Measurements from ENCODE around the gene ADGRB3.
"Not testable (repeated sequence)": the region's sequence is repeated elsewhere in the genome, so short reads cannot be mapped to it uniquely, and the experiment has no call there.

Gene ADGRB3

DNA sequence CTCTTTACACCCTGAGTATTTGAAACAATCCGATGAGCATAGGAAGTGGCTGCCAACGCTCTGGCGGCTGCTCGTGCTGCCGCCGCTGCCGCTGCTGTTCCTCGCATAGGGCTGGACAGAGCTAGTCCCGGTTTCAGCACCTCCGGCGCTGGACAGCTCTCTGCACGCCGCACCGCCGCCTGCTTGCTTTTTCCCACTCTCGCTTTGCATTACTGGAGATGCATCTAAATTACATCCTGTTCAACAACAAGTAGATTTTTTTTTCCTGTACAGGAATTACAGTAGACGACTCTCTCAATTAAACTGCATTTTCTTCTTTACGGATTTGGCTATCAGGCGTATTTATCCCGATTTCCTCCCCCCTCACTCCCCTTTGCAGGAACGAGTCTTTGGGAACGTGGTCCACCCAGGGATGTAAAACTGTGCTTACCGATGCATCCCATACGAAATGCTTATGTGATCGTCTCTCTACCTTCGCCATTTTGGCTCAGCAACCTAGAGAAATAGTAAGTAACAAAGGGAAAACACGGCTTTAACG is 597.9 kb downstream of the ADGRB3 start:
- DNase-seq (ENCODE audit: low read depth in 3 of 3) = no peak

DNA sequence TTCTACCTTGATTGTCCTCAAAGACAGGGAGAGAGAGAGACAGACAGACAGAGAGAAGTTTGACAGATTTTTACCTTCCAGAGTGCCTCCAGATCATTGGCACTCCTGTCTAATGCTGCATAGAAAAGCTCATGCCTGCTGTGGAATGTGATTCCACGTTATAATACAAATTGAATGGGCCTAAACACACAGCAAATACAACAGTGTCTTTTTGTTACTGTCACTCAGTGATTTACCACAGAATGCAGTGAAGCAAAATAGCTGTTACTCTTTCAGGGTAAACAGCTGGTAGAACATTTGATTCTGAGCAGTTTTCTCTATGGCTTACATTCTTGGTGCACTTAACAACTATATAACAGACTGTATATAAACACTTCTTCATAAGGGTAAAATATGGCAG is 603.0 kb downstream of the ADGRB3 start:
- DNase-seq (ENCODE audit: low read depth in 3 of 3) = no peak

DNA sequence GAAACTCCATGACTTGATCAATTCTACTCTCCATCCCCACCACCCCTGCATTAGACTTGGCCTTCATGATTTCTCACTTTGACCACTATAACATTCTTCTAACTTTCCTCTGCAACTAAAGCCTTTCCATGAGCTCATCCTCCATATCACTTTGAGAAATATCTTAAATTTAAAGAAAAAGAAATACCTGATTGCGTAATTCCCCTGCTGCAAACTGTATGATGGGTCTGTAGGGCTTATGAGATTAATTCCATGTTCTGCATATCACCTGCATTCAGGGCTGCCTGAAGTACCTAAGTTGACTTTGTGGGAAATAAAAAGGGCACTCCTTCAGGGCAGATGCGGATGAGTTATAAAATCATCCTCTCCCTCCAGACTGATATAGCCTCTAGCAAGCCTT is 611.9 kb downstream of the ADGRB3 start:
- DNase-seq (ENCODE audit: low read depth in 3 of 3) = no peak

DNA sequence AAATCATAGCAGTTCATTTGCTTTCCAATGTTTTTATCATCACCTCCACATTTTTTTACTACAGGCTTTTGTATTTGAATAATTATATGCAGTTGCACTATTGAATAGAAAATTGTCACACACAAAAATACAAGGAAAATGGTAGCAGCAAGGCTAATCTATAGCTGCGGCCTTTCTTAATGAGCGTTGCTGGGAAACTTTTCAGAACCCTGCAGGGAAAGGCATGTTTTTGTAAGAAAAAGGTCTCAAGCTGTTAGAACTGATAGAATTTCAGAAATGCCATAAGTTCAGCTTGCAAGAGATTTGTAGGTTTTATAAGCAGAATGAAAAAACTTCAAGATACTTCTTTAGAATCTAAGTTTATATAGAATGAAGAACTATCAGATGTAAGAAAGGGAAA is 625.9 kb downstream of the ADGRB3 start:
- no peak for DNase-seq (ENCODE audit: low read depth in 3 of 3)

DNA sequence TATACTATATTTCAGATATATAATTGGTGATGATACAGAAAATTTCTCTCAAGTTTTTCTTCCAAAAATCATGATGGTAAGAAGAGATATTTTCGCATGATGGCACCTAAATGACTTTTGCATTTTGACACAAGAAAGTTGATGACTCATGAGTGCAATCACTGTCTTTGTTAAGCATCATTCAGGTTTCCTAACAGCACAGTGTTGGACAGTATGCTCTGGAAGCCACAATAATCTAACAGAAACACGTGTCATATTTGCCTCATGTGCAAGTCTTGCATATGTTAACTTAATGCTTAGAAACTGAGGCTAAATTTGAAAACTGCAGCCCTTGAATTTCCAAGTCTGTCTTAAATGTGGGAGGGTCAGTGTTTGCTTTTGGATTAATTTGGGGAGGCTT is 628.2 kb downstream of the ADGRB3 start:
- no peak for DNase-seq (ENCODE audit: low read depth in 3 of 3)

DNA sequence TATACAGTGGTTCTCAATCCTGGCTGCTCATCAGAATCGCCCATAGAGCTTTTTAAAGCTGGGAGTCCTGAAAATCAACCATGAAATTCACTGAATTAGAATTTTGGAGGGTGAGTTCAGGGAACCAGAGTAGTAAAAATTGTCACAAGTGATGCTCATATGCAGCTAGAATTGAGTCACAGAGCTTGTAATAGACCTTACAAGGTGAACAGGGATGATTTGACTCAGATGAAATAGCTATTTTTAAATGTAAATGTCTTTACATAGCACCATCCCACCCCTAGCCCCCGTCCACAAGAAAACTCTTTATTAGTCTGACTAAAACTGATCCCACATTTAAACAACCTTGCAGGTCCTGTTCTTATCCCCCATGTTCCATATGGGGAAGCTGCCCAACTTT is 630.0 kb downstream of the ADGRB3 start:
- no peak for DNase-seq (ENCODE audit: low read depth in 3 of 3)

DNA sequence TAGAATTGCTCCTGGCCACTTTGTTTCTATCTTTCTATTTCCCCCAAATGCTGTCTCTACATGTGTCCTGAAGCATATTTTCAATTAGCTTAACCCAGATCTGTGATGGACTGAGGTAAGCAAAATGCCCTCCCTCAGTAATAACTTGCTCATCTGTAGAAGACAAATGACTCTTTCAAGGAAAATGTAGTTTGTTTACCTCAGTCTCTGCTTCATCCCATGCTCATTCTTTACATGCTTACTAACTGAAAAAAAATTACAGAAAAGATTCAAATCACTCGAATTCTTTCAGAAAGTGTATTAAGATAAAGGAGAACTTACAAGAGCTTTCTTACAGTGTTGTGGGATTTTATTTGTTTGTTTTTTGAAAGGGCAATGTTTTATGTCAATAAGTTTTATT is 630.6 kb downstream of the ADGRB3 start:
- no peak for DNase-seq (ENCODE audit: low read depth in 3 of 3)

DNA sequence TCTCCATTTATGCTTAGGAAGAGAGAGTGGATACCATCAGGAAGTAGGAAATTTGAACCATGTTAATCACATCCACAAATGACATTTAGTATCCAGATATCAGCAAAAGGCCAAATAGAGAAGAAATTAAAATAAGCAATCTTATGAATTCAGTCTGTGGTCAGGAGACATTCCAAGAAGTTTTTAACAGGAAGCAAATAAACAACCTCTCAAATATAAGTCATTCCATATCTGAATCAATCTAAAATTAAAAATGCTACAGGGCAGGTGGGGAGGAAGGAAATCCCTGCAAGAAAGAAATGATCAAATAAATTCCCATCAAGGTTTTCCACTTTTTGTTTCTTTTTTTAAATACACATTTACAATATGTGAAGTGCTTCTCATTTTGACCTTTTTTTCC is 641.1 kb downstream of the ADGRB3 start:
- no peak for DNase-seq (ENCODE audit: low read depth in 3 of 3)

DNA sequence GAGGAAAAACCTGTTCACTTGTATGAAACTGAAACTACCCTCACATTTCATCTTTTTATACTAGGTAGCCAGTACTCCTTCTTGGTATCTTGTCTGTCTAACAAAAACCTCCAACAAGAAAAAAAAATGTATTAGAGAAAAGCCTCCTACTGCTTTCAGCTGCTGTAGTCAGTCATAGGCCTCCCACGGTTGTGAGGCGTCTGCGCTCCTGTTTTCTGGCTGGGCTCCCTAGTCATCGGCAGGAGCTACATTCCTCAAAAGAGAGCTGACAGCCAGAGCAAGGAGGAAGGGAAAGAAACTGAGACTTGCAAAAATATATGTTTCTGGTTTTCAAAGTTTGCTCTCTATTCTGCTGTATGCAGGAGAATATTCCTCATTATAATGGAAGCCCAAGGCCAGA is 644.7 kb downstream of the ADGRB3 start:
- DNase-seq (ENCODE audit: low read depth in 3 of 3) = no peak

DNA sequence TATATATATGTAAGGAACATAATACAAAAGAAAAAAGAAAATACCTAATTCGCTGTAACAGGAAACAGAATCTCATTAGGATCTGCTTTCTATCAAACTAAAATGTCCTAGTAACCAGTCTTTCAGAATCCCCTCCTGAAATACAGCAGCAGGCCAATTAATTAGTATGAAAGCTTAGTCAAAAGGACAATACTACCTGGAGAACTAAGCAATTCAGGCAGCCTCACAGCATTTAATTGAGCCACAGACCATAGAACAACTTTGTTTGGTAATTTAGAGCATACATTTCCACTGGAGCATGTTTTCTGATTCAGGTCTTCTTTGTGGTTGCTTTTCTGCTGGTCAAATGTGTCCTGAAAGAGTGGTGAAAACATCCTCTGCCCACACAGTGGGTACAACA is 645.8 kb downstream of the ADGRB3 start:
- DNase-seq (ENCODE audit: low read depth in 3 of 3) = no peak

DNA sequence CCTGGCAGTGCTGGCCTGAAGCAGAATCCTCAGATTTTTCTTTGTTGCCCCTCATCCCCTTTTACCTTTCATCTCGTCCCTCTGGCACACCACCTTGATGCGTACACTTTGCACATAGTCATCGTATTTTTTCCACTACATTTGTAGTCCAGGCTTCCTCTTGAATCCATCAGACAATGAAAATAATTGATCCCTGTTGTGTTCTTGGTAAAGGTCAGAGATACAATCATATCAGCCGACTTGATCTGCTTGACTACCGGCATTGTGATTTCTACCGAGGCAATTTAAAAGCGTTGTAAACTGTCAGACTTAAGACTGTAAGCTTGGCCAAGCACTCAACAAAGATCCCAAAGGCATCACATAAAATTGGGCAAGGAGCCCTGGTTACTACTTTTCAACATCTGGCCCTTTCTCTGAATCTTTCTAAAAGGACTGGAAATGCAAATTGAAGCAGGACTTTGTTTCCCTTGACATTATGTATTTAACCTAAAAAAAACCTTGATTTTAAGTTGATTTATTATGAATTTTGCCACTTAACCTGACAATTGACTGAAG is 649.2 kb downstream of the ADGRB3 start:
- no peak for DNase-seq (ENCODE audit: low read depth in 3 of 3)

DNA sequence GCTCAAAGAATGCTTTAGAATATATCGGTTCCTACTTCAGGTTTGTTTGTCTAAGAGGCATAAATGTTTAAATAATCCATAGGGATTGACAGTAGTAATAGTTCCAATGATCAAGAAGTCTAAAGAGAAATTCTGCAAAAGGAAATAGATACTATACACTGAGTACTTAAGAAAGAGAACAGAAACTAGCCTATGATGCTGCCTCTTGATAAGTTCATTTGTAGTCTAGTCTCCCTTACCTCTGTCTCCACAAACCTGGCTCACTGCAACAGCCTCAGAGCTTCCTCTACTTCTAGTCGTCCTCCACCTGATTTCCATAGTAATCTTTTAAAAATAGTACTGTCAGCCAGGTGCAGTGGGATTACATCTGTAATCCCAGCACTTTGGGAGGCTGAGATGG is 650.0 kb downstream of the ADGRB3 start:
- DNase-seq (ENCODE audit: low read depth in 3 of 3) = no peak

DNA sequence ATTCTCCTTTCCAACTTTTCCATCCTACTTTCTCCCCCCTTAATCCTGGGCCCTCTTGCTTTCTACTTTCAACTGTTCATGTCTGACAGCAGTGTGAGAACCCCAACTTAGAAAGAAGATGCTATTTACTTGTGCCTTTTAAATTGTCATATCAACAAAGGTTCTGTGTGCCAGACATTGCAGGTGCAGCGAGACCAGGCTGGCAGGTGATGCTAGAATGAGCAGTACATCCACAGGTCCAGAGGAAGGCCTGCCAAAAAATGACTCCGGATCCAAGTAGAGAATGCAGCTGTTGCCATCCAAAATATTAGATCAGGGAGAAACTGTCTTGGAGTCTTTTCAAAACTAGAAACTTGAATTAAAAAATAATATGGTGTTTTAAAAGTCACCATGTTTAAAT is 651.2 kb downstream of the ADGRB3 start:
- no peak for DNase-seq (ENCODE audit: low read depth in 3 of 3)

DNA sequence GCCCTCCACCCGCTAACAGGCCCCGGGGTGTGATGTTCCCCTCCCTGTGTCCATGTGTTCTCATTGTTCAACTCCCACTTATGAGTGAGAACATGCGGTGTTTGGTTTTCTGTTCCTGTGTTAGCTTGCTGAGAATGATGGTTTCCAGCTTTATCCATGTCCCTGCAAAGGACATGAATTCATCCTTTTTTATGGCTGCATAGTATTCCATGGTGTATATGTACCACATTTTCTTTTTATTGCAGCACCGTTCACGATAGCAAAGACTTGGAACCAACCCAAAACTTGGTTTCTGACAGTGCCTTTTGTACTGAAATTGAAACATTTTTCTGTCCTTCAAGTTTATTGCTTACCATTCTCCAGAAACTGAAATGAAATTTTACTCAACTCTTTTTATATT is 653.1 kb downstream of the ADGRB3 start:
- not testable (repeated sequence) for DNase-seq (ENCODE audit: low read depth in 3 of 3)

DNA sequence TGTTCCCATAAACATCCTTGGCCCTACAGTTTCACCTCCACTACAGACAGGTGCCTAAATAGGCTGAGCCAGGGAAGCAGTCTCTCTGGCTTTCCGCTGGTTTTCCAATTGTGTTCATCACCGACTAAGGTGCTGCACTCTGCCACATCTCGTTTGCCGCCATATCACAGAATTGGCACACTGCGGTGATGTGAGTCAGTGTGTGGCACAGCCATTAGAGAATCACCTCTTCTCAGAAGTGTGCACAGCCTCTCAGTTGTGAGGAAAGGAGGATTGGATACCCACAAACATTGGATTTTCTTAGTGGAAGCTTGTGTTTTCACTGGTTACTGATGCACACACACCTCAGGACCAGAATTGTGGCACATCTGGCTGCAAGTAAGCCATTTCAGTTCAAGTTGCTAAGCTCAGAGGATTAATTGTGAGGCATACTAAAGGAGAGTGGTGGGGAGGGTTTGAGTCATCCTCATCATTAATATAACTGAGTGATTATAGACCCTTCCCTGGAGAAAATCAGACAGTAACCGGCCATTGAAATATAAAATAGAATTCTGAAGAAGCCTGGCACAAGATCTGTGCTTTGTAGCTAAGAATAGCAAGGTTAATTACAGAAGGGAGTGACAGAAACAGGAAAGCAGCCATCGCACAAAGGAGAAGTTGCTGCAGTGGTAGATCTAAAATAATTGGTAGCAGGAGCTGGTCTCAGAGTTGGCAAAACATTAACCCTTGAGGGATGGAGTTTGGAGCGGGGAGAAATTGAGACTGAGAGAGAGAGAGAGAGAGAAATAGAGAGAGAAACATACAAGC is 654.8 kb downstream of the ADGRB3 start:
- DNase-seq (ENCODE audit: low read depth in 3 of 3) = no peak

DNA sequence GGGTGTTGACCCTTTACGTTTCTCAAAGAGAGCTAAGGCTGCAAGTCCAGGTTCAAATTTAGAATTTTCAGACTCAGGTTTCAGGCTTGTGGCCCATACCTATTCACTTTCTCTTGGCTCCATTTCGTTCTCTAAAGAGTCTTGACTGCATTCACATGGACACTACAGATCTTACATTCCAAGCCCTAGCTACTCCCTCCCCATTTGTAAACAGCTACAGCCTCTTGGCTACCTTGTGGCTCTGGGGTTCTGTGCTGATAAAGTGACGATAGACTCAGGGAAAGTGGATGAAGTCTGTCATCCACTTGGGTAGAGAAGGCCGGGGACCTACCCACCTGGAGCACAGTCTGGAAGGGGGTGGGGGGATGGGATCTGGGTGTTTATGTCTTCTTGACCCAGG is 658.4 kb downstream of the ADGRB3 start:
- DNase-seq (ENCODE audit: low read depth in 3 of 3) = no peak

DNA sequence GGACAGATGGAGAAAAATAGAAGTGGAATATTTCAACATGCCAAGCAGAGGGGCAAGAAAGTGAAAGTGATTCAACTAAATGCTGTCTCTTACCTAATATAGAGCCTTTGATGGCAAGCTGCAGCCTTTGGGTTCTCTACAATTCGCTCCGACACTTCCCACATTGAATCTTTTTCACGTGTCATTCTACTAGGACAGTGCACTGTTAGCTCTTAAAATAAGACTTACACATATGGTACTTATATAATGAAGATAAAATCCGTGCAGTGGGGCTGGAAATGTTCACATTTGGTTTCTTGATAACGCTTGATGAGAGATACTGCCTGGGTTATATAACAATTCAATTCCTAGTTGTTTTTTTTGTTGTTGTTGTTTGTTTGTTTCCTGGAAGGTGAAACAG is 659.3 kb downstream of the ADGRB3 start:
- no peak for DNase-seq (ENCODE audit: low read depth in 3 of 3)

DNA sequence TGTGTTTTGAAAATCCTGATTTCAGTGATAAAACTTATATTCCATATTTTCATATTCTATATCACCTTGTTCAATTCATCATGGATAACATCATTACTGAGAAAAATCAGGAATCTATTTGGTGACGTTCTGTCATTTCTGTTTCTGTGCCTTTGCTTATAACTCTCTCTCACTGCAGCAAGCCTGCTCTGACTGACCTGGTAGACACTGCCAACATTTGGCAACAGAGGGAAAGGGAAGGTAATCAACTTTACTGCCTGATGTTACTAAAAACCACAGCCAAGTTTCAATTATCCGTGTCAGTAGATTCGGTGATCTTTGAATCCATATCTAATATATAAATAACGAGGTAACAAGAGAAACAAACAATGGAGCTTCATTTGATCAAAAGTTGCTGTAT is 659.8 kb downstream of the ADGRB3 start:
- no peak for DNase-seq (ENCODE audit: low read depth in 3 of 3)

DNA sequence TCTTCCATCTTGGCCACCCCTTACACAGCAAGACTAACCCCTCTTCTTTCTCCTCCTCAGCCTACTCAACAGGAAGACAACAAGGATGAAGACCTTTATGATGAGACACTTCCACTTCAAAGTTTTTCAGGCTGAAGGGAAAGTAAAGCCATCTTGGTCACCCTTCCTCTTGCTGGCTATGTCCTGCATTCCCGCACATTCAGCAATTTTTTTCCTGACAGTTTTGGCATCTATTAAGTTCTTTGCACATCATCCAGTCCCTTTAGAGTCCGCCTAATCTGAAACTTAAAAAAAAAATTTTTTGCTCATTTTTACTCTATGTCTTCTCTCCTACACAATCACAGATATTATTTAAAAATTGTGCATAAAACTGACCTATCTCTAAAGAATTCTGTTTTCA is 668.3 kb downstream of the ADGRB3 start:
- DNase-seq (ENCODE audit: low read depth in 3 of 3) = no peak

DNA sequence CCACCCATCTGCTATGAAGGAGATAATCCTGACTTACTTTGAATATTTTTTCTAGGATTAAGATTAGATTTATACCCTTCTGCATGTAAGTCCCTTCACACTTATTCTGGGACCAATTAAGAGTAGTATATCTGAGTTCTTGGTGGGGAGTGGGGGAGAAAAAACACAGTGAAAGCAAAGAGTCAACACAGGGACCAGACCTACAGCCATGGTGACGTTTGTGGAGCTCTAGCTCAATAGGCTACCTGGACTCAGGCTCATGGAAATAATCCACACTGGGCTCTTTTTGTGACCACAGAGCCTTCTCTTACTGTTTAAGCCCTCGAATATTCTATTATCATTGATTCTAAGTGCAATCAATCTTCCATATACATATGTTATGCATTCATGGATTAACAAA is 670.4 kb downstream of the ADGRB3 start:
- DNase-seq (ENCODE audit: low read depth in 3 of 3) = no peak

DNA sequence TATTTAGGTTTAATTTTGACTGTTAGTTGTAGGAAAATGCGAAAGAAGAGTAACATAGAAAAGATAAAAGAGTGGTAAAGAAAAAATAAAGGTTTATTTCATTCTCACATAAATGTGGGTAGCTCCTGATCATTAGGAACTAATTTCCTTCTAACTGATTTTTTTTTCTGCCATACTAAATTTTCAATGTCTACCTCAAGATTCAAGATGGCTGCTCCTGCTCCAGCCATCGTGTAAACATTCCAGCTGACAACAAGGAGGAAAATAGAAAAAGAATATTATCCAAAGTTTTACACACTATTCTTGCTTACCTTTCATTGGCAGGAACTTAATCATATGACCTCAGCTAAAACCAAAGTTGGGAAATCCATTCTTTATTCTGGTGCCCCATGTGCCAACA is 673.5 kb downstream of the ADGRB3 start:
- DNase-seq (ENCODE audit: low read depth in 3 of 3) = no peak

DNA sequence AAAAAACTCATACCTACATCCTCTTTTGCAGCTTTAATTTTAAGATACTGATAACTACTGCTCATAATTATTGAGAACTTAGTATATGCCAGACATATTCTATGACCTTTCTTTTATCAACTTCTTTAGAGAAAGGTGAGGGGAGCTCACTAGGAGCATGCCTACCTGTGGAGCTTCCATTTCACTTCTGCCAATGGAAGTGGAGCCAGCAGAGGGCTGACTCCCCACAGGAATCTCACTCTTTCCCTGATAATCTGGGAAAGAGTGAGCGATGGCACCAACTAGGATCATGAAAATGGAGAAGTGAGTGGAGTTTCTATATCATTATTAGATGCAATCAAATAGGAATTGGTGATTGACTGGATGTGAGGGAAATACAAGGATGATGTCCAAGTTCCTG is 676.8 kb downstream of the ADGRB3 start:
- DNase-seq (ENCODE audit: low read depth in 3 of 3) = no peak

DNA sequence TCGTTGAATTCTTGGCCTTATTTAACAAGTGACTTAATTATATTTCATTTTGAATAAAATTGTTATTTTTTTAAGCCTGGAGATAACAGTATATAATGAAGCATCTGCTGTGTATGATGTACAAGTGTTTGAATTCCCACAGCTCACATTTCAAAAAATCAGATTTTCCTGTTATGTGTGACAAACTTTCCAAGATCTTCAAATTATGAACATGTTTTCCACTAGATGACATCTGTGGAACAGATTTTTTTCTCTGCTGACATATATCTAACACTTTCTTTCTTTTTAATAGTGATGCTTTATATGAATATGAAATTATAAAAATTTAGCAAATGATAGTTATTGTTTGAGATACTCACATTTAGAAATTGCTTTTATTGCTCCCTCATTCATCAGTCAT is 678.9 kb downstream of the ADGRB3 start:
- no peak for DNase-seq (ENCODE audit: low read depth in 3 of 3)

DNA sequence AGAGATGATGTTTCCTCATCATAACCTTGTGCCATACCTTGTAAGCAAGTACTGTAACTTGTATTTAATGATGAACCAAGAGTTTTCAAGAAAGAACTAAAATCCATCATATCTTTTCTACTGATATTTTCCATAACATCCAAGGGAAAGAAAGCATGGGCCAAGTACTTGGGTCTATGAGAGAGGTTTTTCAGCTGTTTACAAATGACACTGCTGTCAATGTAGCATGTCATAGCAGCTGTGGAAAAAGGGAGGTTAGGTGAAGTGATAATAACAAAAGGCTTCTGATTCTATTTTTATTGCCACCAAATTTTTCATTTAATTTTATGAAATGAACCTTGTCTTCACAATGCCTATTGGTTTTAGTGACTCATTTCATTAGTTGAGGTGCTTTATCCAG is 679.4 kb downstream of the ADGRB3 start:
- no peak for DNase-seq (ENCODE audit: low read depth in 3 of 3)

Data from stimulated activated CD4-positive, alpha-beta T cell treated with anti-CD3 and anti-CD28 coated beads, TNF-alpha, amount 100 ng/mL, for 4 hours (primary cell).